Body of pancreas (tissue), 4 donors: ENCODE data around the gene KRT80.

Experiments
- CTCF ChIP-seq, 7 experiments: fragments of 450-650 bp in 4 of 7; fragments of 200-600 bp in 3 of 7; sonication (generic) in 3 of 7; IDR thresholded peaks; one replicate each; pipeline ENCODE4 v1.5.1; 2016 to 2019; ENCODE audit warnings: antibody characterized with exemption in 7 of 7
- POLR2A ChIP-seq, 3 donors: fragments of 450-650 bp; IDR thresholded peaks; one replicate each; pipeline ENCODE4 v1.6.1; 2016; ENCODE audit warnings: antibody characterized with exemption in 3 of 3, mild to moderate bottlenecking in 2 of 3

- TF ChIP-seq CTCF (IDR thresholded peaks at IDR 0.05) (no peak), POLR2A (IDR thresholded peaks at IDR 0.05) (no peak)
Observed at GRCh38 chr12:52141306-52141705, 50.5 kb downstream of the KRT80 start.
